Measurements from ENCODE around the gene BCAS1.

BCAS1 gene

GRCh38 chr20:54103067-54103761, 32.8 kb upstream of the BCAS1 start:
- no peak for DNase-seq

- DNase-seq: no peak
Measured at GRCh38 chr20:54102543-54102942, 32.1 kb upstream of the BCAS1 start.

- DNase-seq: no peak
Measured at GRCh38 chr20:54100563-54100962, 30.2 kb upstream of the BCAS1 start.

GRCh38 chr20:54099894-54100293, 29.5 kb upstream of the BCAS1 start:
- DNase-seq: no peak

- DNase-seq: no peak
Measured at GRCh38 chr20:54098047-54098446, 27.7 kb upstream of the BCAS1 start.

- DNase-seq: no peak
Measured at GRCh38 chr20:54097236-54097529, 26.8 kb upstream of the BCAS1 start.

GRCh38 chr20:54095824-54096223, 25.4 kb upstream of the BCAS1 start:
- no peak for DNase-seq

GRCh38 chr20:54094268-54094580, 23.8 kb upstream of the BCAS1 start:
- no peak for DNase-seq

- no peak for DNase-seq
Measured at GRCh38 chr20:54093423-54094267, 23.3 kb upstream of the BCAS1 start.

- DNase-seq: no peak
Measured at GRCh38 chr20:54092021-54092420, 21.6 kb upstream of the BCAS1 start.

GRCh38 chr20:54091120-54091480, 20.7 kb upstream of the BCAS1 start:
- no peak for DNase-seq

GRCh38 chr20:54090230-54091119, 20.1 kb upstream of the BCAS1 start:
- DNase-seq: no peak

GRCh38 chr20:54088430-54088829, 18.0 kb upstream of the BCAS1 start:
- DNase-seq: no peak

GRCh38 chr20:54086507-54087039, 16.2 kb upstream of the BCAS1 start:
- no peak for DNase-seq

- no peak for DNase-seq
Measured at GRCh38 chr20:54085910-54086309, 15.5 kb upstream of the BCAS1 start.

GRCh38 chr20:54085425-54085824, 15.0 kb upstream of the BCAS1 start:
- DNase-seq: no peak

- no peak for DNase-seq
Measured at GRCh38 chr20:54084727-54085388, 14.5 kb upstream of the BCAS1 start.

GRCh38 chr20:54084193-54084592, 13.8 kb upstream of the BCAS1 start:
- no peak for DNase-seq

- no peak for DNase-seq
Measured at GRCh38 chr20:54083459-54083858, 13.1 kb upstream of the BCAS1 start.

GRCh38 chr20:54082100-54082499, 11.7 kb upstream of the BCAS1 start:
- no peak for DNase-seq

GRCh38 chr20:54079652-54080051, 9.3 kb upstream of the BCAS1 start:
- peak; percentile 12 for DNase-seq

- no peak for DNase-seq
Measured at GRCh38 chr20:54078296-54078984, 8.0 kb upstream of the BCAS1 start.

Data from NCI-H446 treated with DMSO at 0.1 percent for 48 hours (cell line).